DOHH2 (cell line): ENCODE results near the gene TDRD12.

ENCODE experiments used
- H3F3A ChIP-seq: fragments of 200-600 bp; sonication (generic), shearing (Covaris generic); 2 replicates; pipeline ENCODE4 v1.6.0; 2016; ENCODE audit warnings: antibody characterized with exemption, mild to moderate bottlenecking; ENCODE audit not compliant: control insufficient read depth, insufficient read depth
- H3K27ac ChIP-seq: fragments of 200-600 bp; sonication (generic); 2 replicates; pipeline ENCODE4 v1.5.1; 2014; ENCODE audit warnings: low read depth, mild to moderate bottlenecking, low read length, moderate library complexity
- H3K27me3 ChIP-seq: fragments of 200-600 bp; sonication (generic); 2 replicates; pipeline ENCODE4 v1.6.1; 2014; ENCODE audit warnings: mild to moderate bottlenecking, low read length, mixed read lengths; ENCODE audit not compliant: control insufficient read depth
- H3K36me3 ChIP-seq: fragments of 200-600 bp; sonication (generic); 2 replicates; pipeline ENCODE4 v1.6.1; 2014; ENCODE audit warnings: mild to moderate bottlenecking, low read length, moderate library complexity, mixed read lengths; ENCODE audit not compliant: control insufficient read depth
- H3K4me1 ChIP-seq: fragments of 200-600 bp; sonication (generic); 2 replicates; pipeline ENCODE4 v1.6.1; 2014; ENCODE audit warnings: mild to moderate bottlenecking, low read length, mixed read lengths; ENCODE audit not compliant: control insufficient read depth
- H3K4me2 ChIP-seq: fragments of 200-600 bp; sonication (generic); 2 replicates; pipeline ENCODE4 v1.6.0; 2014; ENCODE audit warnings: mild to moderate bottlenecking, low read length, moderate library complexity
- H3K4me3 ChIP-seq: fragments of 200-600 bp; sonication (generic); 2 replicates; pipeline ENCODE4 v1.5.1; 2014; ENCODE audit warnings: mild to moderate bottlenecking, low read length, mixed read lengths
- H3K79me2 ChIP-seq: fragments of 200-600 bp; sonication (generic); 2 replicates; pipeline ENCODE4 v1.6.1; 2014; ENCODE audit warnings: mild to moderate bottlenecking, low read length, mixed read lengths; ENCODE audit not compliant: control insufficient read depth
- H3K9me2 ChIP-seq: fragments of 200-600 bp; sonication (generic); replicated peaks from 2 replicates; pipeline ENCODE4 v1.6.1; 2014; ENCODE audit warnings: mild to moderate bottlenecking, low read length, mixed read lengths; ENCODE audit not compliant: control insufficient read depth
- H3K9me3 ChIP-seq: fragments of 200-600 bp; sonication (generic); 2 replicates; pipeline ENCODE4 v1.6.1; 2014; ENCODE audit warnings: antibody characterized with exemption, low read length, mixed read lengths; ENCODE audit not compliant: control insufficient read depth, insufficient read depth
- H4K20me1 ChIP-seq: fragments of 200-600 bp; sonication (generic); 2 replicates; pipeline ENCODE4 v1.6.0; 2014; ENCODE audit warnings: low read depth, mild to moderate bottlenecking, antibody characterized with exemption, low read length, moderate library complexity; ENCODE audit not compliant: control insufficient read depth, insufficient read depth
- EZH2phosphoT487 ChIP-seq: fragments of 200-600 bp; sonication (generic); IDR thresholded peaks from 2 replicates; pipeline ENCODE4 v1.6.1; 2017; ENCODE audit warnings: borderline replicate concordance, mild to moderate bottlenecking, antibody characterized with exemption, low read length, moderate library complexity, mixed read lengths
- TF ChIP-seq, protein P1 (sequence below): fragments of 200-600 bp; sonication (generic); IDR thresholded peaks from one replicate; pipeline ENCODE4 v1.5.1; 2014; ENCODE audit warnings: antibody characterized with exemption, mild to moderate bottlenecking, low read depth, low read length; ENCODE audit not compliant: poor library complexity, severe bottlenecking

Gene TDRD12

DNA sequence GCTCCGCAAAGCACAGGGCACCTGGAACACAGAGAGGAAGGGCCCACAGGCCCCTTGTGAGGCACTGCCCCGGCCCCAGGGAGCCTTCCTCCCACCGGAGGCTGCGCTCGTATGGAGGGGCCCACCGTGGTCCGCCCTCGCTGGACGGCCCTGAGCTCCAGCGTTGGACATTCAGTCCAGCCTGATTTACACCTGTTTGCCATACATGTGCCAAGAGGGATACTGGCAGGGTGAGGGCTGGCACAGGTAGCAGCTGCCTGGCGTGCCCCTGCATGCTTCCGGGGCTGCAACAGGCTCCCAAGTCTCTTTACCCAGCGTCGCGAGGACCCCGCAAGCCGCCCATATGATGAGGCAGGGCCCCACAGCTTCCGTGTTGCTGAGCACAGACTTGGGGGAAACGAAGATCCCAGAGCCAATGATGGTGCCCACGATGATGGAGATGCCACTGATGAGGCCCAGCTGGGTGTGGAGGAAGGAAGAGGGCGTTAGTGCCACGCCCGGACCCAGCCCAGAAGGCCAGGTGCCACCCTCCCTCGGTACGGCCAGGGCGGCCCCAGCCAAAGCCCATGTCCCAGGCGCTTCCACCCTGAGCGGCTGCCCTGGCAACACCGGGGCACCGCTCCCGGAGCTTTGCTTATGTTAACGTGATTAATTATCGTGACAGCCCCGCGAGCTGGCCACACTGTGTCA is 144.9 kb downstream of the TDRD12 start:
- Histone ChIP-seq H3K36me3 (no peaks in the 10 kb centered on the region), H3F3A (no peaks in the 10 kb centered on the region), H4K20me1 (no peaks in the 10 kb centered on the region), H3K4me1 (no peaks in the 10 kb centered on the region), H3K27me3 (no peaks in the 10 kb centered on the region), H3K4me3 (no peak overlapping the region), H3K79me2 (no peaks in the 10 kb centered on the region), H3K4me2 (no peak overlapping the region), H3K9me2 (no peaks in the 10 kb centered on the region), H3K9me3 (no peaks in the 10 kb centered on the region), H3K27ac (no peak overlapping the region)
- TF ChIP-seq EZH2phosphoT487 = no peak
- TF ChIP-seq, protein P1, sequence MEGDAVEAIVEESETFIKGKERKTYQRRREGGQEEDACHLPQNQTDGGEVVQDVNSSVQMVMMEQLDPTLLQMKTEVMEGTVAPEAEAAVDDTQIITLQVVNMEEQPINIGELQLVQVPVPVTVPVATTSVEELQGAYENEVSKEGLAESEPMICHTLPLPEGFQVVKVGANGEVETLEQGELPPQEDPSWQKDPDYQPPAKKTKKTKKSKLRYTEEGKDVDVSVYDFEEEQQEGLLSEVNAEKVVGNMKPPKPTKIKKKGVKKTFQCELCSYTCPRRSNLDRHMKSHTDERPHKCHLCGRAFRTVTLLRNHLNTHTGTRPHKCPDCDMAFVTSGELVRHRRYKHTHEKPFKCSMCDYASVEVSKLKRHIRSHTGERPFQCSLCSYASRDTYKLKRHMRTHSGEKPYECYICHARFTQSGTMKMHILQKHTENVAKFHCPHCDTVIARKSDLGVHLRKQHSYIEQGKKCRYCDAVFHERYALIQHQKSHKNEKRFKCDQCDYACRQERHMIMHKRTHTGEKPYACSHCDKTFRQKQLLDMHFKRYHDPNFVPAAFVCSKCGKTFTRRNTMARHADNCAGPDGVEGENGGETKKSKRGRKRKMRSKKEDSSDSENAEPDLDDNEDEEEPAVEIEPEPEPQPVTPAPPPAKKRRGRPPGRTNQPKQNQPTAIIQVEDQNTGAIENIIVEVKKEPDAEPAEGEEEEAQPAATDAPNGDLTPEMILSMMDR = no peak

DNA sequence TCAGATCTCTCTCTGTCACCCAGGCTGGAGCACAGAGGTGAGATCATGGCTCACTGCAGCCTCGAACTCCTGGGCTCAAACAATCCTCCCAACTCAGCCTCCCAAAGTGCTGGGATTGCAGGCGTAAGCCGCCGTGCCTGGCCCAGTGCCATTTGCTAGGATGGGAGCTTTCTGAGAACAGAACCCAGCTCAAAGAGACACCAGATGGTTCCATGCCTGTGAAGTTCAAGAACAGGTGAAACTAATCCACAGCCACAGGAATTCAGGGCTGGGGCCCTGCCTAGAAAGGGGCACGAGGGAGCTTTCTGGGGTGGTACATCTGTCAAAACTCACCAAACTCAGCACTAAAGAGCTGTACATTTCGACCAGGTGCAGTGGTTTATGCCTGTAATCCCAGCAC is 145.8 kb downstream of the TDRD12 start:
- no peaks in the 10 kb centered on the region for H4K20me1 ChIP-seq
- H3K4me1 ChIP-seq = no peaks in the 10 kb centered on the region
- no peaks in the 10 kb centered on the region for H3K9me3 ChIP-seq
- no peak for TF ChIP-seq EZH2phosphoT487
- TF ChIP-seq, protein P1 = no peak
- no peaks in the 10 kb centered on the region for H3F3A ChIP-seq
- H3K4me2 ChIP-seq = no peak overlapping the region
- H3K79me2 ChIP-seq = no peaks in the 10 kb centered on the region
- no peak overlapping the region for H3K4me3 ChIP-seq
- H3K9me2 ChIP-seq = no peaks in the 10 kb centered on the region
- no peaks in the 10 kb centered on the region for H3K36me3 ChIP-seq
- no peaks in the 10 kb centered on the region for H3K27me3 ChIP-seq
- no peak overlapping the region for H3K27ac ChIP-seq

DNA sequence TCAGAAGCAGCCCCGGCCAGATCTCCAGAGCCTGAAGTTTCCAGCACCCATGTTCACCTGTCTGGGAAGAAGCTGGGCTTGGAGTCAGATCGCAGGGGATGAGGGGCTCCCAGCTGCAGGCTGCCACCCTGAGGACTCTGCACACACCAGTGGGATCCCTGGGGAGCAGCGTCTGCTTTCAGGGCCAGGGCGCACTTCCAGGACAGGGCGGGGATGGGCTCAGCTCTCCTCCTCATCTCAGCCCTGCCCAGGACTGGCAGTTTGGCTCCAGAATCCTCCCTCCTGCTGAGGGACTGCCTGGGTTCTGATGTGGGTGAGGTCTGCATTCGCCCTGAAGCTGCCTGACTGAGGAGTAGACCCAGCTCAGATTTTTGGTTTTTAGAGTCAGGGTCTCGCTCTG is 146.5 kb downstream of the TDRD12 start:
- H3K36me3 ChIP-seq = no peaks in the 10 kb centered on the region
- H3K27ac ChIP-seq = no peak overlapping the region
- H3F3A ChIP-seq = no peaks in the 10 kb centered on the region
- H3K9me2 ChIP-seq = no peaks in the 10 kb centered on the region
- H3K4me1 ChIP-seq = no peaks in the 10 kb centered on the region
- H3K9me3 ChIP-seq = no peaks in the 10 kb centered on the region
- no peak overlapping the region for H3K4me3 ChIP-seq
- H3K4me2 ChIP-seq = no peak overlapping the region
- H4K20me1 ChIP-seq = no peaks in the 10 kb centered on the region
- no peaks in the 10 kb centered on the region for H3K27me3 ChIP-seq
- no peak for TF ChIP-seq EZH2phosphoT487
- TF ChIP-seq, protein P1 = no peak
- H3K79me2 ChIP-seq = no peaks in the 10 kb centered on the region
